Kidney capillary endothelial cell (primary cell): ENCODE results near the gene EEIG2.

Source experiments
- DNase-seq: peaks from one replicate; pipeline ENCODE4 v3.0.0-alpha.2; 2018; ENCODE audit warnings: low spot score

EEIG2 gene

DNA sequence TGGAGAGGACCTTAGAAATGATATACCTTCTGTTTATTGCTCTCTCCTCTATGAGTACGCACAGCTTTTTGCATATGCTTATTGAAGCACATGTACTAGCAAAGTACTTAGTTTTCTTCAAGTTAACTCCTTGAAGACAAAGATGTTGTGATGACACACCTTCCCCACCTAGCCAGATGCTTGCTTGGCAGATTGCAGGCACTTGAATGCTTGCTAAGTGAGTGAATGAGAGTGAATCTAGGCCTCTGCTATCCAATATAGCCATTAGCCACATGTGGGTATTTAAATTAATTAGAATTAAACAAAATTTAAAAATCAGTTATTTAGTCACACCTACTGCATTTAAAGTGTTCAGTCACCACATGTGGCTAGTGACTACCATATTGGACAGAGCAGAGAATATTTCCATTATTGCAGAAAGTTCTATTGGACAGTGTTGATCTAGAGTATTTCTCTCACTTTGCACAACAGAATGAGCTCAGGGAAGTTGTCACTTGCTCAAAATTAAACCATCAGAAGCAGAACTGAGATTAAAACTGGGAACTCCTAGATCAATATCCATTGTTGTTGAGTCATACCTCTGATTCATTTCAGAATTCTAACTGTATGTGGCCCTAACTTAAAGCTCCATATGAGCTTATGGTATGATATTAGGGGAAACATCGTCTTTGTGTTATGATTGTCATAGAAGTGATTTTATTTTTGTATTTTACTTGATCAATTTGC is 8.6 kb upstream of the EEIG2 start:
- DNase-seq, result no peak

GRCh38 chr1:108553905-108554304 is 6.0 kb upstream of the EEIG2 start:
- DNase-seq, result no peak

- DNase-seq, result no peak
Observed at GRCh38 chr1:108554682-108555427, 5.0 kb upstream of the EEIG2 start.

DNA sequence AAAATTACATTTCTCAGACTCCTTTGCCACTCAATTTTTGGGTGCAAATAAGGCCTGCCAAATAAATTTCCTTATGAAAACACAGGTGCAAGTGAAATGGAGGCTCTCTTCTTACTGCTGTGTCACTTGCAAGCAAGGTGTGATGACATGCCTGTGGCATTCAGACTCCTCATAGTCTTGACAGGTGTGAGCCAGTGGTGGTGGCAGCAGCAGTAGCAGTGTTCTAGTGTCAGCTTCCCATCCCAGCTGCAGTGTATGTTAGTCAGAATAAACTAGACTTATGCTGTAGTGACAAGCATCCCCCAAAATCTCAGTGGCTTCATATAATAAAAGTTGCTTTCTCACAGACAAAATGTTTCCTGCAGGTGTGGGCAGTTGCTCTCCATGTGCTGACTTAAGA is 3.8 kb upstream of the EEIG2 start:
- DNase-seq, result no peak

- no peak for DNase-seq
Observed at GRCh38 chr1:108556499-108556898, 3.4 kb upstream of the EEIG2 start.

- no peak for DNase-seq
Observed at GRCh38 chr1:108557296-108557695, 2.6 kb upstream of the EEIG2 start.

- DNase-seq, result no peak
Observed at GRCh38 chr1:108560189-108560873, 431 bp downstream of the EEIG2 start.

DNA sequence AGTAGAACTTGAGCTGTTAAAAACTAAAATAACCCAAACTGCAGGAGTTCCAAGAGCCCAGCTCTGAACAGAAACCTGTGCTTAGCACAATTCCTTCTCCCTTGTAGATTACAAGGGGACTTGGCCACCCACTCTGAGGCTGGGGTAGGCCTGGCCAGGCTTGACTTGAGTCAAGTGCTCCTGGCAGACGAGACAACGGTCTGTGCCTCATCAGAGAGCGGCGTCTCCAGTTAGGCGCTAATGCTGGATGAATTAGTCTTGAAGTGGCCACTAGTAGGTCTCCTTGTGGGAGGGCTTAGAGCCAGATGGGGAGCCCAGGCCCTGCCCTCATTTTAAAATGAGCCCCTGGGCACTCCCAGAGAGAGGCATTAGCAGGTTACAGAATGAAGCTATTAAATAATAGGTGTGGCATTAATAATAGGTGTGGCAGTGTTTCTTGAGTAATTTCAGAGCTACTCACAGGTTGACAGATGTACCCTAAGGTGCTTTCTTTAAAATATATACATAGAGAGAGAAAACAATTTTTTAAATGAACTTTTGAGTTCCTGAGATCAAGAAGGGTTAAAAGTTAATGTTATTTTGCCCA is 1.1 kb downstream of the EEIG2 start:
- DNase-seq, result no peak

- DNase-seq, result no peak
Observed at GRCh38 chr1:108561689-108562326, 1.9 kb downstream of the EEIG2 start.

- DNase-seq, result no peak
Observed at GRCh38 chr1:108563808-108564207, 3.9 kb downstream of the EEIG2 start.

DNA sequence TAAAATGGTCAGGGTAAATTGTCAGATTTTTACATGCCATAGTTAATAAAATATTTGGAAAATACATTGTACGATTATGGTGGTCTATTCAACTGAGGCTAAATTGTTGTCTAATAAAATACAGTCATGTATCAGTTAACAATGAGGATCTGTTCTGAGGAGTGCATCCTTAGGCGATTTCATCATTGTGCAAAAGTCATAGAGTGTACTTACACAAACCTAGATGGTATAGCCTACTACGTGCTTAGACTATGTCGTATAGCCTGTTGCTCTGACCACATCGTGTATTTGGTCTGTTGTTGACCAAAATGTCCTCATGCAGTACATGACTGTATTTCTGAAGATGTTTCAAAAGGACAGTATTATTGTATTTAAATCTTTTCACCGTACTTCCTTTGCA is 5.2 kb downstream of the EEIG2 start:
- no peak for DNase-seq

- DNase-seq, result no peak
Observed at GRCh38 chr1:108565512-108565911, 5.6 kb downstream of the EEIG2 start.

GRCh38 chr1:108568589-108568988 is 8.7 kb downstream of the EEIG2 start:
- DNase-seq, result no peak

GRCh38 chr1:108569097-108569728 is 9.3 kb downstream of the EEIG2 start:
- no peak for DNase-seq

DNA sequence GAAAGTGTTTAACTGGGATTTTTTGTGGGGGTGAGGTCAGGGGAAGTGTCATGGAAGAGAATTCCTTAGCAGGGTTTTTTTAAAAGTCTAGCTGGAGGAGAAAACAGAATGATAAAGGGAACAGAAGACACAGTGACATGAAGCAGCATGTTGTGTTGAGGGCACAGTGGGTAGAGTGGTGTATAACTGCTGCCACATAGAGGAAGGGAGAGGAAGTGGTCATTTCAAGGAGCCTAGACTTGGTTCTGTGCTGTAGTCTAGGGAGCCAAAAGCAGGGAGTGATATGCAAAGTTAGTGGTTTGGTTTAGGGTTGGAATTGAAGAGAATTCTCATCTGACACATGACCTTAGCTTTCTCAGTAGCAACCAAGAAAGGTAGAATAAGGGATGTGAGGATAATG is 10.2 kb downstream of the EEIG2 start:
- DNase-seq, result no peak

- DNase-seq, result no peak
Observed at GRCh38 chr1:108570998-108571401, 11.1 kb downstream of the EEIG2 start.

GRCh38 chr1:108572182-108572581 is 12.3 kb downstream of the EEIG2 start:
- DNase-seq, result no peak

DNA sequence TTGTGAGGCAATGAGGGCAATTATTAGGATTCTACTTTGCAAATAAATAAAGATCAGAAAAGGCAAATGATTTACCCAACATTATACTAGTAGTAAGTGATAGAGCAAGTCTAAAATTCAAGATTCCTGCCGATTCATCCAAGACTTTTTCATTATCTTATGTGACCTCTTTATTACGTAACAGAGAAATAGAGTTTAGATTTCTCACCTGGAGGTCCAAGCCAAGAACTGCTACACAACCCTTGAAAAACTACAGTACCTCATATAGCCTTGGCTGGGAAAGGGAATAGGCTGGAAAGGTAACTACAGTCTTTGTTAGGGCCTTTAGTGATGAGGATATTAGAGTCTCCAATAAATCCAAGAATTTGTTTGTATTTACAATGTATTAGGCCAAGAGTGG is 13.3 kb downstream of the EEIG2 start:
- DNase-seq, result no peak

DNA sequence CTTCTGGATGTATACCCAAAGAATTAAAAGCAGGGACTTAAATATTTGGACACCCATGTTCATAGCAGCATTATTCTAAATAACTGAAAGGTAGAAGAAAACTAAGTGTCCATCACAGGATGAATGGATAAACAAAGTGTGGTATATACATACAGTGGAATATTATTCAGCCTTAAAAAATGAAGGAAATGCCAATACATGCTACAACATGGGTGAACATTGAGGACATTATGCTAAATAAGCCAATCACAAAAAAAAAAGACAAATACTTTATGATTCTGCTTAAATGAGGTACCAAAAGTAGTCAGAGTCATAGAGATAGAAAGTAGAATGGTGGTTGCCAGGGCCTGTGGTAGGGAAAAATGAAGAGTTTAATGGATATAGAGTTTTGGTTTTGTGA is 14.1 kb downstream of the EEIG2 start:
- DNase-seq, result no peak

DNA sequence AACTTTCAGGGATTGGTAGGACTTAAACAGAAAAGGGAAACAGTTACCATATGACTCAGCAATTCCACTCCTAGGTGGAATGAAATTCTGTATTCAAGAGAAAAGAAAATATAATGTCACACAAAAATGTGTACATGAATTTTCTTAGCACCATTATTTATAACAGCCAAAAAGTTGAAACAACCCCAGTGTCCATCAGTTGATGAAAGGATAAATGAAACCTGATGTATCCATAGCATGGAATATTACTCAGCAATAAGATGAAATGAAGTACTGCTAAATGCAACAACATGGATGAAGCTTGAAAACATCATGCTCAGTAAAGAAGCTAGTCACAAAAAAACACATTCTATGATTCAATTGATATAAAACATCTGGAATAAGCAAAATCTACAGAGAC is 15.5 kb downstream of the EEIG2 start:
- DNase-seq, result no peak

DNA sequence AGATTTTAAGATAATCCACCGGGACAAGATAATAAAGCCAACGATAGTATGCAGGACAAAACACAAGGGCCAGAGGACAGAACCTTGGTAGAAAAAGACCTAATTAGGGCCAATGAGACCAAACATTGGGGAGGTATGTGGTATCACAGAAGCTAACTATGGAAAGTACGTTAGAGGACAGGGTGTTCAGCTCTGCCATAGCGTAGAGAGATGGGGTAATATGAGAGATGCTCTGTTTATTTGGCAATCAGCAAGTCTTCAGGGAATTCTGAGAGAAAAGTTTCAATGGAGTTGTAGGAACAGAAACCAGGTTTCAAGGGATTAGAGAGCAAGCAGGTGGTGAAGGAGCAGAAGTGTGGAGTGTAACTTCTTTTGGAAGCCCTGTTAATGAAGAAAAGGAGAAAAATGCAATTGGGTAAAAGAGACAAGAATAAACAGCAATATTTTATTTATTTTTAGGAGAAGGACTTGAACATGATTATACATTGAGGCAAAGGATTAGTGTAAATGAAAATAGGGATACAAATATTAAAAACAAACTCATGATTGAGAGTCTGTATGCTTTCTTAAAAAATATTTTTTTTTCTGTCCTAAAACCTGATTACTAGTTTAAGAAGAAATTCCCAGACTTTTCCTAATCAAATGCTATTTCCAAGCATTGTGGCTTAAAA is 24.0 kb downstream of the EEIG2 start:
- DNase-seq, result no peak
